Measurements from ENCODE around the gene CYP4F22. TPM values are rescaled to one million over a fixed set of nuclear protein-coding genes. Genes with fewer than 3 reads are reported as not detected.

The CYP4F22 gene
- total and polyA plus RNA-seq, 12 donors, result 0.11 to 0.34 TPM; not detected in 10

- intact Hi-C loops (cut with DNase I), result no loop called here
Observed at GRCh38 chr19:15576526-15577156, 68.3 kb downstream of the CYP4F22 start.

GRCh38 chr19:15577184-15577771 lies 69.0 kb downstream of the CYP4F22 start:
- no peak for TF ChIP-seq CTCF (IDR thresholded peaks at IDR 0.05)
- TF ChIP-seq POLR2A (IDR thresholded peaks at IDR 0.05), result no peak

More at GRCh38 chr19:15576526-15577156, 68.3 kb downstream of the CYP4F22 start:
- no peak for DNase-seq
- 78 to 86% (median 81%) methylated on average over 12 of the region's 12 CpGs for WGBS, 4 donors
- H3K27ac ChIP-seq, result no peak overlapping the region
- H3K36me3 ChIP-seq (replicated peaks in 1 of 2), result no peaks in the 10 kb centered on the region
- no peaks in the 10 kb centered on the region for H3K4me1 ChIP-seq (replicated peaks in 1 of 2)
- TF ChIP-seq CTCF (IDR thresholded peaks at IDR 0.05), result no peak
- no peak for TF ChIP-seq POLR2A (IDR thresholded peaks at IDR 0.05)
- H3K9me3 ChIP-seq (replicated peaks in 1 of 3), result no peaks in the 10 kb centered on the region
- H3K4me3 ChIP-seq, result no peak overlapping the region
- peaks cover under 1% of the 10 kb centered on the region for H3K27me3 ChIP-seq

GRCh38 chr19:15583346-15583745 lies 75.0 kb downstream of the CYP4F22 start:
- H3K36me3 ChIP-seq (replicated peaks in 1 of 2), result no peaks in the 10 kb centered on the region
- H3K4me1 ChIP-seq (replicated peaks in 1 of 2), result no peaks in the 10 kb centered on the region
- WGBS, 4 donors, result 70 to 83% (median 78%) methylated on average over 5 to 12 of the region's 12 CpGs
- peaks cover 27% of the 10 kb centered on the region for H3K27me3 ChIP-seq
- intact Hi-C loops (cut with DNase I), result no loop called here
- DNase-seq, result peak in 1 of 7 donors; percentile 10
- no peak overlapping the region for H3K4me3 ChIP-seq
- no peaks in the 10 kb centered on the region for H3K9me3 ChIP-seq (replicated peaks in 1 of 3)
- no peak for TF ChIP-seq POLR2A (IDR thresholded peaks at IDR 0.05)
- TF ChIP-seq CTCF (IDR thresholded peaks at IDR 0.05), result no peak
- no peak overlapping the region for H3K27ac ChIP-seq

More at GRCh38 chr19:15577184-15577771, 69.0 kb downstream of the CYP4F22 start:
- no peak for DNase-seq
- Histone ChIP-seq H3K9me3 (replicated peaks in 1 of 3) (no peaks in the 10 kb centered on the region), H3K4me1 (replicated peaks in 1 of 2) (no peaks in the 10 kb centered on the region), H3K4me3 (no peak overlapping the region), H3K27ac (no peak overlapping the region), H3K27me3 (peaks cover 3% of the 10 kb centered on the region), H3K36me3 (replicated peaks in 1 of 2) (no peaks in the 10 kb centered on the region)
- intact Hi-C loops (cut with DNase I), result no loop called here
- WGBS, 4 donors, result 63 to 81% (median 68%) methylated on average over 6 of the region's 6 CpGs

GRCh38 chr19:15584095-15584494 lies 75.8 kb downstream of the CYP4F22 start:
- peak in 1 of 7 donors; percentile 24 for DNase-seq
- H3K27ac ChIP-seq, result no peak overlapping the region
- H3K36me3 ChIP-seq (replicated peaks in 1 of 2), result no peaks in the 10 kb centered on the region
- 38 to 45% (median 39%) methylated on average over 7 to 10 of the region's 10 CpGs for WGBS, 4 donors
- TF ChIP-seq CTCF (IDR thresholded peaks at IDR 0.05) (no peak), POLR2A (IDR thresholded peaks at IDR 0.05) (no peak)
- H3K27me3 ChIP-seq, result peaks cover 27% of the 10 kb centered on the region
- no peaks in the 10 kb centered on the region for H3K4me1 ChIP-seq (replicated peaks in 1 of 2)
- H3K4me3 ChIP-seq, result no peak overlapping the region
- H3K9me3 ChIP-seq (replicated peaks in 1 of 3), result no peaks in the 10 kb centered on the region
- intact Hi-C loops (cut with DNase I), result no loop called here
